ENCODE data around the gene ZNF30. TPM values are rescaled to one million over a fixed set of nuclear protein-coding genes. Genes with fewer than 3 reads are reported as not detected.

Gene ZNF30
- total and polyA plus RNA-seq, 2 experiments from 2014 or later = 1.1 to 3.2 TPM

GRCh38 chr19:34953092-34953491, 26.4 kb downstream of the ZNF30 start:
- no peaks in the 10 kb centered on the region for H3K4me1 ChIP-seq (ENCODE audit: insufficient read depth)
- H3K9me3 ChIP-seq (ENCODE audit: low read depth) = peaks cover 42% of the 10 kb centered on the region
- peaks cover 8% of the 10 kb centered on the region for H3K36me3 ChIP-seq (replicated peaks; ENCODE audit: insufficient read depth, low read depth)
- no peak overlapping the region for H3K27ac ChIP-seq
- TF ChIP-seq EZH2phosphoT487 (IDR thresholded peaks at IDR 0.05; ENCODE audit: low read depth, severe bottlenecking, unreplicated experiment) (no peak), CTCF (IDR thresholded peaks at IDR 0.05; ENCODE audit: poor library complexity) (no peak)
- no peak overlapping the region for H3K4me3 ChIP-seq
- no peak overlapping the region for H3K4me2 ChIP-seq
- no peak overlapping the region for H2AFZ ChIP-seq
- H3K9me2 ChIP-seq (replicated peaks; ENCODE audit: insufficient read depth) = no peaks in the 10 kb centered on the region
- DNase-seq (ENCODE audit: low spot score) = no peak
- no peaks in the 10 kb centered on the region for H3K27me3 ChIP-seq
- no peaks in the 10 kb centered on the region for H3K79me2 ChIP-seq
- no peaks in the 10 kb centered on the region for H4K20me1 ChIP-seq (ENCODE audit: insufficient read depth, poor library complexity, severe bottlenecking)

GRCh38 chr19:34957830-34958751, 31.4 kb downstream of the ZNF30 start:
- Histone ChIP-seq H3K4me2 (no peak overlapping the region), H3K9me2 (replicated peaks; ENCODE audit: insufficient read depth) (no peaks in the 10 kb centered on the region), H3K4me1 (ENCODE audit: insufficient read depth) (no peaks in the 10 kb centered on the region), H4K20me1 (ENCODE audit: insufficient read depth, poor library complexity, severe bottlenecking) (no peaks in the 10 kb centered on the region), H3K4me3 (no peak overlapping the region), H3K36me3 (replicated peaks; ENCODE audit: insufficient read depth, low read depth) (peaks cover 18% of the 10 kb centered on the region), H2AFZ (no peak overlapping the region), H3K27ac (no peak overlapping the region), H3K27me3 (no peaks in the 10 kb centered on the region), H3K9me3 (ENCODE audit: low read depth) (peaks cover 54% of the 10 kb centered on the region), H3K79me2 (peaks cover 28% of the 10 kb centered on the region)
- WGBS (ENCODE audit: low lambda C conversion rate, missing lambda C conversion rate) = 95% methylated on average over 22 of the region's 22 CpGs
- TF ChIP-seq EZH2 (IDR thresholded peaks at IDR 0.05; ENCODE audit: borderline replicate concordance) = no peak
- no peak for TF ChIP-seq EZH2phosphoT487 (IDR thresholded peaks at IDR 0.05; ENCODE audit: low read depth, severe bottlenecking, unreplicated experiment)
- no peak for TF ChIP-seq CTCF (IDR thresholded peaks at IDR 0.05; ENCODE audit: poor library complexity)
- DNase-seq (ENCODE audit: low spot score) = no peak

GRCh38 chr19:34959021-34959420, 32.3 kb downstream of the ZNF30 start:
- no peak for TF ChIP-seq CTCF (IDR thresholded peaks at IDR 0.05; ENCODE audit: poor library complexity)
- no peak for TF ChIP-seq EZH2 (IDR thresholded peaks at IDR 0.05; ENCODE audit: borderline replicate concordance)
- TF ChIP-seq EZH2phosphoT487 (IDR thresholded peaks at IDR 0.05; ENCODE audit: low read depth, severe bottlenecking, unreplicated experiment) = no peak
- H2AFZ ChIP-seq = no peak overlapping the region
- DNase-seq (ENCODE audit: low spot score) = no peak
- no peaks in the 10 kb centered on the region for H3K4me1 ChIP-seq (ENCODE audit: insufficient read depth)
- H3K4me3 ChIP-seq = no peak overlapping the region
- H4K20me1 ChIP-seq (ENCODE audit: insufficient read depth, poor library complexity, severe bottlenecking) = no peaks in the 10 kb centered on the region
- H3K9me2 ChIP-seq (replicated peaks; ENCODE audit: insufficient read depth) = no peaks in the 10 kb centered on the region
- no peak overlapping the region for H3K27ac ChIP-seq
- peaks cover 48% of the 10 kb centered on the region for H3K9me3 ChIP-seq (ENCODE audit: low read depth)
- H3K27me3 ChIP-seq = no peaks in the 10 kb centered on the region
- no peak overlapping the region for H3K4me2 ChIP-seq
- H3K79me2 ChIP-seq = peaks cover 35% of the 10 kb centered on the region
- H3K36me3 ChIP-seq (replicated peaks; ENCODE audit: insufficient read depth, low read depth) = peaks cover 18% of the 10 kb centered on the region
- 85% methylated on average over 7 of the region's 7 CpGs for WGBS (ENCODE audit: low lambda C conversion rate, missing lambda C conversion rate)
